H9 (cell line): Measurements from ENCODE around the gene ONECUT3. TPM values are rescaled to one million over a fixed set of nuclear protein-coding genes. Genes with fewer than 3 reads are reported as not detected.
A peak's percentile ranks its signal among the peaks of the same experiment; 100 is the strongest.

Experiments
- DNase-seq: peaks from one replicate; pipeline ENCODE4 v3.0.0-alpha.2; 2017
- H2AFZ ChIP-seq: one replicate; pipeline ENCODE4 v1.6.1; 2013; ENCODE audit warnings: mild to moderate bottlenecking, low read length, control low read depth, moderate library complexity
- H2AK5ac ChIP-seq: 2 replicates; pipeline ENCODE4 v1.6.1; 2013; ENCODE audit warnings: low read length, control low read depth, mixed read lengths; ENCODE audit not compliant: insufficient read length
- H2BK120ac ChIP-seq: one replicate; pipeline ENCODE4 v1.6.1; 2013; ENCODE audit warnings: low read depth, mild to moderate bottlenecking, low read length, control low read depth, inconsistent platforms; ENCODE audit not compliant: poor library complexity, severe bottlenecking
- H2BK12ac ChIP-seq: 2 replicates; pipeline ENCODE4 v1.6.1; 2013; ENCODE audit warnings: low read length, control low read depth, mixed read lengths, low read depth; ENCODE audit not compliant: insufficient read length
- H2BK15ac ChIP-seq: 2 replicates; pipeline ENCODE4 v1.6.1; 2013; ENCODE audit warnings: low read depth, low read length, control low read depth
- H2BK20ac ChIP-seq: one replicate; pipeline ENCODE4 v1.6.1; 2013; ENCODE audit warnings: low read depth, mild to moderate bottlenecking, low read length, control low read depth, inconsistent platforms; ENCODE audit not compliant: poor library complexity, severe bottlenecking
- H2BK5ac ChIP-seq: 2 replicates; pipeline ENCODE4 v1.6.1; 2013; ENCODE audit warnings: low read length, control low read depth, mixed read lengths; ENCODE audit not compliant: insufficient read length
- H3K14ac ChIP-seq: 2 replicates; pipeline ENCODE4 v1.6.1; 2013; ENCODE audit warnings: low read length, control low read depth; ENCODE audit not compliant: insufficient read depth
- H3K18ac ChIP-seq: 2 replicates; pipeline ENCODE4 v1.6.1; 2013; ENCODE audit warnings: low read depth, mild to moderate bottlenecking, mixed read lengths, low read length, control low read depth; ENCODE audit not compliant: insufficient read length
- H3K23ac ChIP-seq: 2 replicates; pipeline ENCODE4 v1.6.1; 2013; ENCODE audit warnings: low read length, control low read depth, mixed read lengths, low read depth; ENCODE audit not compliant: insufficient read length
- H3K23me2 ChIP-seq: 2 replicates; pipeline ENCODE4 v1.6.1; 2013; ENCODE audit warnings: low read depth, mild to moderate bottlenecking, mixed read lengths, low read length, control low read depth; ENCODE audit not compliant: insufficient read length, poor library complexity, severe bottlenecking
- H3K27ac ChIP-seq: 2 replicates; pipeline ENCODE4 v1.5.1; 2013; ENCODE audit warnings: low read length, control low read depth, mixed read lengths, low read depth; ENCODE audit not compliant: insufficient read length
- H3K27me3 ChIP-seq: 2 replicates; pipeline ENCODE4 v1.6.1; 2013; ENCODE audit warnings: low read length, control low read depth, inconsistent platforms; ENCODE audit not compliant: insufficient read depth
- H3K4ac ChIP-seq: 2 replicates; pipeline ENCODE4 v1.6.1; 2013; ENCODE audit warnings: low read depth, mild to moderate bottlenecking, control low read depth, inconsistent platforms, low read length, moderate library complexity
- H3K4me1 ChIP-seq: 2 replicates; pipeline ENCODE4 v1.6.1; 2013; ENCODE audit warnings: low read length, control low read depth, inconsistent platforms; ENCODE audit not compliant: insufficient read depth
- H3K4me2 ChIP-seq: 2 replicates; pipeline ENCODE4 v1.6.1; 2013; ENCODE audit warnings: low read length, control low read depth, mixed read lengths; ENCODE audit not compliant: insufficient read length, insufficient read depth
- H3K56ac ChIP-seq: 2 replicates; pipeline ENCODE4 v1.6.1; 2013; ENCODE audit warnings: low read depth, mild to moderate bottlenecking, mixed read lengths, low read length, control low read depth; ENCODE audit not compliant: insufficient read length
- H3K79me1 ChIP-seq: 2 replicates; pipeline ENCODE4 v1.6.1; 2013; ENCODE audit warnings: low read depth, mild to moderate bottlenecking, moderate library complexity, low read length, control low read depth, inconsistent platforms; ENCODE audit not compliant: insufficient read depth, poor library complexity, severe bottlenecking
- H3K79me2 ChIP-seq: 2 replicates; pipeline ENCODE4 v1.6.1; 2013; ENCODE audit warnings: low read length, control low read depth, inconsistent platforms; ENCODE audit not compliant: insufficient read depth
- H3K9ac ChIP-seq: 2 replicates; pipeline ENCODE4 v1.6.1; 2013; ENCODE audit warnings: low read length, control low read depth, mixed read lengths; ENCODE audit not compliant: insufficient read length; ENCODE audit errors: extremely low read depth
- H3K9me3 ChIP-seq: one replicate; pipeline ENCODE4 v1.6.1; 2013; ENCODE audit warnings: low read depth, low read length, inconsistent platforms; ENCODE audit not compliant: control insufficient read depth
- H3T11ph ChIP-seq: one replicate; pipeline ENCODE4 v1.6.1; 2013; ENCODE audit warnings: mild to moderate bottlenecking, low read length, control low read depth, inconsistent platforms
- H4K20me1 ChIP-seq: one replicate; pipeline ENCODE4 v1.6.1; 2013; ENCODE audit not compliant: control insufficient read depth, insufficient read length, insufficient read depth
- H4K5ac ChIP-seq: 2 replicates; pipeline ENCODE4 v1.6.1; 2013; ENCODE audit warnings: low read depth, mild to moderate bottlenecking, mixed read lengths, low read length, control low read depth; ENCODE audit not compliant: insufficient read length
- H4K8ac ChIP-seq: replicated peaks from 2 replicates; pipeline ENCODE4 v1.6.1; 2013; ENCODE audit warnings: low read length, control low read depth, mixed read lengths, low read depth; ENCODE audit not compliant: insufficient read length
- H4K91ac ChIP-seq: 2 replicates; pipeline ENCODE4 v1.6.1; 2013; ENCODE audit warnings: low read depth, mild to moderate bottlenecking, moderate library complexity, mixed read lengths, low read length, control low read depth; ENCODE audit not compliant: insufficient read length
- H3K27ac Mint-ChIP-seq, 3 experiments: 2 replicates in 2 of 3; 3 replicates in 1 of 3; pipeline ENCODE4 v1.8.0; 2020 to 2021; ENCODE audit warnings: mixed read lengths in 3 of 3, mild to moderate bottlenecking in 1 of 3, moderate library complexity in 1 of 3
- H3K27me3 Mint-ChIP-seq: 2 replicates; pipeline ENCODE4 v1.8.0; 2021; ENCODE audit warnings: low read depth, mild to moderate bottlenecking, moderate library complexity, mixed read lengths
- H3K36me3 Mint-ChIP-seq, 3 experiments: 2 replicates in 2 of 3; 3 replicates in 1 of 3; pipeline ENCODE4 v1.8.0; 2020 to 2021; ENCODE audit warnings: low read depth in 3 of 3, mixed read lengths in 3 of 3; ENCODE audit not compliant: insufficient read depth in 1 of 3
- H3K4me1 Mint-ChIP-seq, 2 experiments: 2 replicates each; pipeline ENCODE4 v1.8.0; 2020; ENCODE audit warnings: mixed read lengths in 2 of 2
- H3K4me3 Mint-ChIP-seq, 2 experiments: 2 replicates in 1 of 2; 3 replicates in 1 of 2; pipeline ENCODE4 v1.8.0; 2020 to 2021; ENCODE audit warnings: mild to moderate bottlenecking in 2 of 2, mixed read lengths in 2 of 2, moderate library complexity in 1 of 2
- H3K9me3 Mint-ChIP-seq, 2 experiments: 2 replicates in 1 of 2; 3 replicates in 1 of 2; pipeline ENCODE4 v1.8.0; 2020; ENCODE audit warnings: mild to moderate bottlenecking in 2 of 2, mixed read lengths in 2 of 2, moderate library complexity in 1 of 2
- CTCF ChIP-seq: fragments of 200-600 bp; sonication (generic); conservative IDR thresholded peaks from 3 replicates; pipeline ENCODE4 v1.8.0; 2021; ENCODE audit warnings: antibody characterized with exemption, mild to moderate bottlenecking
- WGBS: extraction: QIAGEN DNeasy Blood & Tissue Kit; methylation state at CpG from one replicate; pipeline ENCODE4 v1.1.7; 2013; ENCODE audit warnings: missing lambda C conversion rate, low lambda C conversion rate, mixed read lengths; ENCODE audit not compliant: insufficient read length; ENCODE audit errors: extremely low coverage; 5-methylcytosine and 5-hydroxymethylcytosine counted together
- total RNA-seq: library from RNA; stranded (reverse); gene quantifications from 2 replicates; pipeline ENCODE4 v1.2.1, GENCODE V29; 2021

The ONECUT3 gene
- total RNA-seq, 1 experiment from 2014 or later, result 0.04 TPM

DNA sequence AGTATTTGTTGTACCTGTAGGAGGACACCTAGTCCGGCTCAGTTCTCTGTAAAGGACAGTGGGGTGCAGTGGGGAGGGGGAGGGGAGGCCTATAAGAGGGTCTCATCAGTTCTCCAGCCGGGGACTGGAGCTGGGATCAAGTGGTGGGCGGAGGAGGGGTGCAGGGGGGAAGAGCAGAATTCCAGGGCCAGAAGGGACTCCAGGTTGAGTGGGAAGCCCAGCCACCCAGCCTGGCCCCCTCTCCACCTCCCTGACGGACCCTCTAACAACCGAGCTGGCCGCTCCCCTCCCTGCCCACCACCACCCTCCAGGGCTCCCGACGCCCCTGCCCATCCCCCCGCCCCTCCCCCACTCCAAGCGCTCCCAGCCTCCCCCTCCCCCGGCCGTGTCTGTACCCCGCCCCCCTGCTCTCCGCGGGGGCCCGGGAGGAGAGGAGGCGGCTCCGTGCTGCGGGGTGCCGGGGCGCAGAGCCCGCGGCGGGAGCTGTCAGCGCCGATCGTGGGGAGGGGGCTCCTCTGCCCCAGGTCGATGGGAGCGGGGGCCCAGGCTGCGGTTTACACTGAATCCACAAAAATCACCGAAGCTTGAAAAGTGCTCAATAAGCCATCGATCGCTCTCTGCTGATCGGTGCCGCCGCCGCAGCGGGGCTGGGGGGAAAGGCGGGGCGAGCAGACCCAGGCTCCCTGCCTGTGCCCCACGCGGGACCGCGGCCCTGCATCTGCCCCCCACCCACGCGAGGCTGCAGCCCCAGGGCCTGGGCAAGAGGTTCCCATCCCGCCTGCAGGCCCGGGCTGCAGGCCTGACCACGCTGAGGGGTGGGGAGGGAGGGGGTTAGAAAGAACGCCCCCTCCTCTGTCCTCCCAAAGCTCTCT, 34.6 kb upstream of the ONECUT3 start:
- H3K4me3 Mint-ChIP-seq, result peak overlapping the region; percentile 42 to 75
- no peaks in the 10 kb centered on the region for H3K79me2 ChIP-seq
- peaks cover 2 to 9% of the 10 kb centered on the region in 2 experiments; a peak in 4 of 5 replicates for H3K9me3 Mint-ChIP-seq
- no peak overlapping the region for H2BK20ac ChIP-seq
- H2BK120ac ChIP-seq, result no peak overlapping the region
- H2AK5ac ChIP-seq, result no peak overlapping the region
- WGBS, result no CpG with 5 or more reads among the region's 50 CpGs
- H3K9ac ChIP-seq, result no peak overlapping the region
- no peak overlapping the region for H4K5ac ChIP-seq
- H3K18ac ChIP-seq, result no peak overlapping the region
- no peak overlapping the region for H4K8ac ChIP-seq
- H2AFZ ChIP-seq, result no peak overlapping the region
- H3K56ac ChIP-seq, result no peak overlapping the region
- no peaks in the 10 kb centered on the region for H3K4me1 ChIP-seq
- no peaks in the 10 kb centered on the region for H3K36me3 Mint-ChIP-seq
- H3K4me1 Mint-ChIP-seq, result peaks cover 2 to 20% of the 10 kb centered on the region in 2 experiments; a peak in 3 of 4 replicates
- H2BK5ac ChIP-seq, result no peak overlapping the region
- H3K23ac ChIP-seq, result no peak overlapping the region
- H3K23me2 ChIP-seq, result no peaks in the 10 kb centered on the region
- no peak overlapping the region for H3K14ac ChIP-seq
- H3K79me1 ChIP-seq, result no peaks in the 10 kb centered on the region
- H3K4ac ChIP-seq, result no peak overlapping the region
- H3K4me2 ChIP-seq, result peak overlapping the region; percentile 29
- no peaks in the 10 kb centered on the region for H4K20me1 ChIP-seq
- no peak overlapping the region for H2BK15ac ChIP-seq
- peaks cover 82% of the 10 kb centered on the region for H3K27me3 Mint-ChIP-seq
- no peak overlapping the region for H3K27ac Mint-ChIP-seq
- no peak overlapping the region for H2BK12ac ChIP-seq
- H3K27me3 ChIP-seq, result no peaks in the 10 kb centered on the region; the same call in 1 of the 2 replicates
- no peak for TF ChIP-seq CTCF
- no peak overlapping the region for H3T11ph ChIP-seq
- H3K27ac ChIP-seq, result no peak overlapping the region
- no peak for DNase-seq
- H4K91ac ChIP-seq, result no peak overlapping the region
- H3K9me3 ChIP-seq, result no peaks in the 10 kb centered on the region
